PC-9 (cell line): ENCODE measurements around the gene KRTAP22-2. TPM values are rescaled to one million over a fixed set of nuclear protein-coding genes. Genes with fewer than 3 reads are reported as not detected.

ENCODE experiments used
- BruUV-seq: library from RNA; stranded (reverse); fragments of 400-500 nt; replicated peaks from 2 replicates; lab custom pipeline; 2021; lab: Mats Ljungman, UMichigan
- CTCF ChIA-PET: fragments of 300-600 bp; sonication (Branson Sonifier 250); formaldehyde crosslinking; loops from one replicate; lab custom pipeline; 2022; ENCODE audit warnings: antibody characterized with exemption; lab: Charles Lee
- POLR2A ChIA-PET: fragments of 300-600 bp; sonication (Branson Sonifier 250); formaldehyde crosslinking; loops from one replicate; lab custom pipeline; 2022; ENCODE audit warnings: antibody characterized with exemption; ENCODE audit not compliant: unreplicated experiment; lab: Charles Lee
- DNase-seq, 2 experiments: peaks; one replicate each; pipeline versions ENCODE4 v3.0.0 to v3.0.0-alpha.2; 2015 to 2022; ENCODE audit warnings: mixed read lengths in 1 of 2
- H2AFZ ChIP-seq: fragments of 200-600 bp; sonication (generic); 2 replicates; pipeline ENCODE4 v1.8.1; 2017; ENCODE audit warnings: antibody characterized with exemption
- H3F3A ChIP-seq: fragments of 200-600 bp; sonication (generic); 2 replicates; pipeline ENCODE4 v1.8.1; 2017; ENCODE audit warnings: antibody characterized with exemption, mild to moderate bottlenecking, low read depth; ENCODE audit not compliant: insufficient read depth
- H3K27ac ChIP-seq: fragments of 200-600 bp; sonication (generic); 2 replicates; pipeline ENCODE4 v1.6.1; 2016; ENCODE audit warnings: mixed run types
- H3K27me3 ChIP-seq: fragments of 200-600 bp; sonication (generic); 2 replicates; pipeline ENCODE4 v1.6.1; 2016; ENCODE audit warnings: low read depth, mixed run types; ENCODE audit not compliant: insufficient read depth
- H3K36me3 ChIP-seq: fragments of 200-600 bp; sonication (generic); 2 replicates; pipeline ENCODE4 v1.6.1; 2016; ENCODE audit warnings: low read depth, mixed run types
- H3K4me1 ChIP-seq: fragments of 200-600 bp; sonication (generic); replicated peaks from 2 replicates; pipeline ENCODE4 v1.6.1; 2016; ENCODE audit warnings: mixed run types; ENCODE audit not compliant: insufficient read depth
- H3K4me2 ChIP-seq: fragments of 200-600 bp; sonication (generic); 2 replicates; pipeline ENCODE4 v1.6.1; 2017; ENCODE audit warnings: mixed run types
- H3K4me3 ChIP-seq: fragments of 200-600 bp; sonication (generic); 2 replicates; pipeline ENCODE4 v1.6.1; 2016; ENCODE audit warnings: mixed run types
- H3K79me2 ChIP-seq: fragments of 200-600 bp; sonication (generic); 2 replicates; pipeline ENCODE4 v1.6.1; 2017; ENCODE audit warnings: low read depth, mixed run types
- H3K9me2 ChIP-seq: fragments of 200-600 bp; sonication (generic); 2 replicates; pipeline ENCODE4 v1.8.1; 2017; ENCODE audit warnings: mild to moderate bottlenecking; ENCODE audit not compliant: insufficient read depth
- H3K9me3 ChIP-seq: fragments of 200-600 bp; sonication (generic); 2 replicates; pipeline ENCODE4 v1.8.1; 2016; ENCODE audit warnings: low read depth; ENCODE audit not compliant: insufficient read depth
- H4K20me1 ChIP-seq: fragments of 200-600 bp; sonication (generic); 2 replicates; pipeline ENCODE4 v1.8.1; 2017; ENCODE audit not compliant: insufficient read depth
- CTCF ChIP-seq: fragments of 200-600 bp; sonication (generic); conservative IDR thresholded peaks from 2 replicates; pipeline ENCODE4 v1.6.1; 2017; ENCODE audit warnings: mixed run types, antibody characterized with exemption, mild to moderate bottlenecking, moderate library complexity
- EZH2 ChIP-seq: fragments of 200-600 bp; sonication (generic); IDR thresholded peaks from 2 replicates; pipeline ENCODE4 v1.8.0; 2017; ENCODE audit warnings: antibody characterized with exemption, low read depth
- intact Hi-C: fragments of 100-400 bp; cut with micrococcal nuclease; formaldehyde crosslinking; loops from one replicate; pipeline ENCODE4 v1.10.0; 2022; ENCODE audit not compliant: unreplicated experiment
- total RNA-seq: library from RNA; stranded (reverse); gene quantifications from 2 replicates; pipeline ENCODE4 v1.2.3, GENCODE V29; 2021

The KRTAP22-2 gene
- total RNA-seq, 1 experiment from 2014 or later = not detected

DNA sequence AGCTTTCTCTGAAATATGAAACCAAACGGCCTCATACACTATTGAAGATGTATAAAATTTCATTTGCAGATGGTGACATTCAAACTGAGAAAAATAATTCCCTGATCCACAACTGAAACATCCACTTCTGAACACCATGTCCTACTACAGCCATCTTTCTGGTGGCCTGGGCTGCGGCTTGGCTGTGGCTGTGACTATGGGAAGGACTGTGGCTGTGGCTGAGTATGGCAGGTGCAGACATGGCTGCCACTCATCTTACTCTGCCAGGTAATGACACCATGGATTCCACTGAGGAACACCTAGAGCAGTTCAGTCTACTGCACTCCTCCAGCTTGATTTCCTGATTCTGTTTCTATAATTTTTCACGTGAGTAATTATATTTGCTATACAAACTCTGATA lies 30.3 kb upstream of the KRTAP22-2 start, which contains the start of gene KRTAP20-4:
Gene KRTAP20-4 (plus strand): TSS at position 106 of the 400 bp plus-strand sequence.
- Histone ChIP-seq H3K36me3 (no peaks in the 10 kb centered on the region), H3K27ac (no peak within 1 kb of the TSS), H3K4me3 (no peak within 1 kb of the TSS), H3K9me3 (no peaks in the 10 kb centered on the region), H2AFZ (0 out of 2 replicates have a peak within 1 kb of the TSS, but pooled peaks have one; percentile 52), H3K4me1 (no peaks in the 10 kb centered on the region), H4K20me1 (no peaks in the 10 kb centered on the region), H3K9me2 (no peaks in the 10 kb centered on the region), H3K4me2 (no peak within 1 kb of the TSS), H3F3A (no peaks in the 10 kb centered on the region), H3K79me2 (no peaks in the 10 kb centered on the region), H3K27me3 (no peaks in the 10 kb centered on the region)
- intact Hi-C loops = no loop called here
- CTCF ChIA-PET = no interaction called here
- POLR2A ChIA-PET = no interaction called here
- DNase-seq = no peak
- BruUV-seq = no TSS peak
- TF ChIP-seq CTCF (no peak), EZH2 (no peak)

DNA sequence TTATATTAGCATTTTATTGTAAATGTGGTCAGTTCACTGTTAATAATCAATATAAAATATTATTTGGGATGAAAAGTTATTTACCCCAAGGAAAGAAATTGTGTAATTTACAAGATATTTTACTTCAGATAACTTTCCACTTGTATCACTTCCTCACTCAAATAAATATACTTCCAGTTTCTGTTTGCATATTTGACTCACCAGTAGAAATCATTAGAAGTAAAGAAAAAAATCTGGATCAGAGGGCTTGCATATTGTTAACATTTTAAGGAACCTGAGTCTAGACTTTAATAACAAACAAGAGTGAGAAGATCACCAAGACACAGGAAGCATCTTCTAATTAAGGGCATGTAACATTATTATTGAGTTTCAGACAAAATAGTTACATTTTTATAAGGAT lies 29.9 kb upstream of the KRTAP22-2 start:
- H2AFZ ChIP-seq = 0 out of 2 replicates have a peak overlapping the region, but pooled peaks have one; percentile 52
- H3F3A ChIP-seq = no peaks in the 10 kb centered on the region
- BruUV-seq = no TSS peak
- intact Hi-C loops = no loop called here
- POLR2A ChIA-PET = no interaction called here
- H3K79me2 ChIP-seq = no peaks in the 10 kb centered on the region
- no peak overlapping the region for H3K27ac ChIP-seq
- no peak overlapping the region for H3K4me2 ChIP-seq
- CTCF ChIA-PET = no interaction called here
- H3K4me1 ChIP-seq = no peaks in the 10 kb centered on the region
- no peak for DNase-seq
- H3K4me3 ChIP-seq = no peak overlapping the region
- no peaks in the 10 kb centered on the region for H3K36me3 ChIP-seq
- no peak for TF ChIP-seq EZH2
- TF ChIP-seq CTCF = no peak
- no peaks in the 10 kb centered on the region for H3K9me3 ChIP-seq
- H3K9me2 ChIP-seq = no peaks in the 10 kb centered on the region
- H4K20me1 ChIP-seq = no peaks in the 10 kb centered on the region
- H3K27me3 ChIP-seq = no peaks in the 10 kb centered on the region

- no TSS peak for BruUV-seq
Observed at GRCh38 chr21:30616125-30616524, 25.9 kb upstream of the KRTAP22-2 start, which contains the start of gene KRTAP20-1. Gene KRTAP20-1, plus strand, starts transcription at chr21:30616425. Its CDS starts 30 bp downstream, at chr21:30616455.

More at GRCh38 chr21:30616125-30616524, 25.9 kb upstream of the KRTAP22-2 start, which contains the start of gene KRTAP20-1:
- ChIA-PET CTCF (no interaction called here), POLR2A (no interaction called here)
- DNase-seq = no peak
- Histone ChIP-seq H3K79me2 (no peaks in the 10 kb centered on the region), H4K20me1 (no peaks in the 10 kb centered on the region), H3K4me3 (no peak within 1 kb of the TSS), H3K9me3 (no peaks in the 10 kb centered on the region), H3F3A (no peaks in the 10 kb centered on the region), H3K4me1 (no peaks in the 10 kb centered on the region), H3K27ac (no peak within 1 kb of the TSS), H3K36me3 (no peaks in the 10 kb centered on the region), H3K9me2 (no peaks in the 10 kb centered on the region), H3K4me2 (no peak within 1 kb of the TSS), H3K27me3 (no peaks in the 10 kb centered on the region), H2AFZ (no peak within 1 kb of the TSS)
- intact Hi-C loops = no loop called here
- TF ChIP-seq EZH2 (no peak), CTCF (no peak)
